Prostate gland (tissue), 2 donors: ENCODE results near the gene ATP1A3.

ENCODE experiments used
- POLR2AphosphoS5 ChIP-seq: sonication (generic); formaldehyde crosslinking; IDR thresholded peaks from one replicate; pipeline ENCODE4 v1.6.1; 2017; ENCODE audit warnings: antibody characterized with exemption
- TF ChIP-seq, protein P1 (sequence below), 4 experiments: fragments of 200-600 bp in 2 of 4; fragments of 450-650 bp in 2 of 4; sonication (generic) in 2 of 4; IDR thresholded peaks; 1 replicate in 3 of 4; 2 replicates in 1 of 4; pipeline ENCODE4 v1.5.1; 2016 to 2019; ENCODE audit warnings: antibody characterized with exemption in 4 of 4, mild to moderate bottlenecking in 2 of 4, moderate library complexity in 2 of 4

DNA sequence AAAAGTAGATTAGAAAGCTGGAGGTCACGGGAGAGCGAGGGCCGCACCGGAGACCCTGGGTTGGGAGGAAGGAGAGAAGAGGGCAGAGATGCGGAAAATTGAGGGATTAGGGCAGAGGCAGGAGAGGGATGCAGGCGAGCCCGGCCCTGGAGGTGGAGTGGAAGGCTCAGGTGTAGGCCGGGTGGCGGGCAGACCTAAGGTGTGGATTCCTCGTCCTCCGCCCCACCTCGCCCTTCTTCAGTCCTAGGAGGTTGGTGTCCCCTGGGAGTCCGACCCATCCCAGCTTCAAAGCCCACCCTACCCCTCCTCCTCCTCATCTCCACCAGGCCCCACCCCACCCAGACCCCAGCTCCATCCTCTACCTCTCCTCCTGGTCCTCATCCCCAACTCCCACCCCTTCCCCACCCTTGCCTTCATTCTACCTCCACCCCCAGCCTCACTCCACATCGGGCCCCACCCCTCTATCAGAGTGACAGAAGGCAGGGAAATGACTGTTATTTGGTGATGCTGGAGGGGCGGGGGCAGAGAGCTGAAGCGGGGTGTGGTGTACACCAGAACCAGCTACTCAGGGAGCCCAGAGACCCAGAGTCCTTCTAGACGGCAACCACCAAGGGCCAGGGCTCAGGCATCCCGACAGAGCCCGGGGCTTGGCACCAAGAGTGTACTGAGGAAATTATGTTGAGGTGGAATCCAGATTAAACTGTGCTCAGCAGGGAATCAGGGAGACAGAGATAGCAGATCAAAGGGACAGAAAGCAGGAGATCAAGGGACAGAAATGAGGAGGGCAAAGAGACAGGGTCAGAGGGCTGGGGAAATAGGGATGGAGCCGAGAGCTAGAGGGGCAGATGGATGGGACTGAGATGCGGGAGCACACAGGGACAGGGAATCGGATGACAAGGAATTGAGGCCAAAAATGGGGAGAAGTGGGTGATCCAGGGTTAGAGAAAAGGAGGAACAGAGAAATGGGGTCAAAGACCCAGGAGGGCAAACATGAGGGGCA, 72.2 kb downstream of the ATP1A3 start:
- TF ChIP-seq, protein P1, sequence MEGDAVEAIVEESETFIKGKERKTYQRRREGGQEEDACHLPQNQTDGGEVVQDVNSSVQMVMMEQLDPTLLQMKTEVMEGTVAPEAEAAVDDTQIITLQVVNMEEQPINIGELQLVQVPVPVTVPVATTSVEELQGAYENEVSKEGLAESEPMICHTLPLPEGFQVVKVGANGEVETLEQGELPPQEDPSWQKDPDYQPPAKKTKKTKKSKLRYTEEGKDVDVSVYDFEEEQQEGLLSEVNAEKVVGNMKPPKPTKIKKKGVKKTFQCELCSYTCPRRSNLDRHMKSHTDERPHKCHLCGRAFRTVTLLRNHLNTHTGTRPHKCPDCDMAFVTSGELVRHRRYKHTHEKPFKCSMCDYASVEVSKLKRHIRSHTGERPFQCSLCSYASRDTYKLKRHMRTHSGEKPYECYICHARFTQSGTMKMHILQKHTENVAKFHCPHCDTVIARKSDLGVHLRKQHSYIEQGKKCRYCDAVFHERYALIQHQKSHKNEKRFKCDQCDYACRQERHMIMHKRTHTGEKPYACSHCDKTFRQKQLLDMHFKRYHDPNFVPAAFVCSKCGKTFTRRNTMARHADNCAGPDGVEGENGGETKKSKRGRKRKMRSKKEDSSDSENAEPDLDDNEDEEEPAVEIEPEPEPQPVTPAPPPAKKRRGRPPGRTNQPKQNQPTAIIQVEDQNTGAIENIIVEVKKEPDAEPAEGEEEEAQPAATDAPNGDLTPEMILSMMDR (IDR thresholded peaks at IDR 0.05): no peak
- TF ChIP-seq POLR2AphosphoS5: no peak
